Activated CD4-positive, alpha-beta T cell treated with anti-CD3 and anti-CD28 coated beads, Interleukin-2, amount 10 ng/mL, durations not matched to agents 24 days and 14 days (primary cell): ENCODE results near the gene EPHB3. TPM values are rescaled to one million over a fixed set of nuclear protein-coding genes. Genes with fewer than 3 reads are reported as not detected.

Experiments
- total RNA-seq: library from RNA; stranded (reverse); gene quantifications from 2 replicates; pipeline ENCODE4 v1.2.3, GENCODE V29; 2022

The EPHB3 gene
- total RNA-seq, 1 donor from 2014 or later: 0.05 TPM

Other genes with a start within 250 kb of the EPHB3 start
- gene EIF4G1, start 247.2 kb upstream of the EPHB3 start, total RNA-seq: 680 and 700 TPM in 2 replicates
- gene FAM131A, start 224.2 kb upstream of the EPHB3 start, total RNA-seq: 8.6 and 8.7 TPM in 2 replicates
- gene CLCN2, start 200.2 kb upstream of the EPHB3 start, total RNA-seq: 8.3 and 8.4 TPM in 2 replicates
- 159 and 161 TPM in 2 replicates for gene POLR2H, start 200.1 kb upstream of the EPHB3 start, total RNA-seq
- gene THPO, start 183.6 kb upstream of the EPHB3 start, total RNA-seq: not detected in 2 replicates
- 0.07 TPM in 1 of 2 replicates, not detected in the other for gene CHRD, start 181.7 kb upstream of the EPHB3 start, total RNA-seq
- 14.3 and 15.0 TPM in 2 replicates for gene MAGEF1, start 150.3 kb downstream of the EPHB3 start, total RNA-seq